HepG2 (cell line): Measurements from ENCODE around the gene NLRP12. TPM values are rescaled to one million over a fixed set of nuclear protein-coding genes. Genes with fewer than 3 reads are reported as not detected.

Experiments
- ATAC-seq: fragments of 200-7000 bp; cut with Tn5 transposase; 3 replicates; pipeline ENCODE4 v1.9.1; 2020; ENCODE audit warnings: mild to moderate bottlenecking, moderate library complexity
- BruUV-seq: library from RNA; stranded (reverse); fragments of 400-500 nt; replicated peaks from 2 replicates; lab custom pipeline; 2021; lab: Mats Ljungman, UMichigan
- CTCF ChIA-PET: fragments of 300-600 bp; formaldehyde crosslinking; extraction: SDS; loops from one replicate; lab custom pipeline; 2021; ENCODE audit warnings: low total read pairs, inconsistent platforms, low intra/inter-chr PET ratio; lab: Yijun Ruan, JAX
- POLR2A ChIA-PET: fragments of 350-600 bp; sonication (Branson Sonifier 250); formaldehyde crosslinking; loops from one replicate; lab custom pipeline; 2020; ENCODE audit warnings: antibody characterized with exemption, inconsistent platforms; lab: Yijun Ruan, JAX
- DNase-seq: peaks from one replicate; pipeline ENCODE4 v3.0.0-alpha.2; 2015; ENCODE audit warnings: low spot score
- FAIRE-seq: peaks from 3 replicates; lab custom pipeline; 2011; peaks lifted over from hg19 to GRCh38; lab: Jason Lieb, UNC
- H2AFZ ChIP-seq: one replicate; pipeline ENCODE4 v1.6.1; 2011; ENCODE audit warnings: low read length, inconsistent platforms
- H3K27ac ChIP-seq: fragments of 300-600 bp; 3 replicates; pipeline ENCODE4 v1.8.0; 2011; ENCODE audit warnings: mixed run types, mild to moderate bottlenecking, mixed read lengths, low read length, inconsistent platforms; ENCODE audit not compliant: insufficient read depth; ENCODE audit errors: extremely low read length
- H3K27me3 ChIP-seq, 2 experiments: fragments of 200-600 bp in 1 of 2; 2 replicates in 1 of 2; 3 replicates in 1 of 2; pipeline versions ENCODE4 v1.6.0 to v1.8.0; 2011; ENCODE audit warnings: low read length in 2 of 2, mild to moderate bottlenecking in 2 of 2, moderate library complexity in 2 of 2, inconsistent platforms in 1 of 2; ENCODE audit not compliant: insufficient read depth in 2 of 2, control insufficient read depth in 1 of 2
- H3K36me3 ChIP-seq, 2 experiments: fragments of 200-600 bp in 1 of 2; replicated peaks in 1 of 2; 2 replicates in 1 of 2; 3 replicates in 1 of 2; pipeline versions ENCODE4 v1.5.1 to v1.8.0; 2011; ENCODE audit warnings: low read length in 2 of 2, inconsistent platforms in 1 of 2; ENCODE audit not compliant: insufficient read depth in 2 of 2, control insufficient read depth in 1 of 2
- H3K4me1 ChIP-seq: 2 replicates; pipeline ENCODE4 v1.5.1; 2012; ENCODE audit warnings: low read length, inconsistent platforms; ENCODE audit not compliant: insufficient read depth
- H3K4me2 ChIP-seq: 2 replicates; pipeline ENCODE4 v1.6.0; 2011; ENCODE audit warnings: low read depth, low read length, inconsistent platforms
- H3K4me3 ChIP-seq, 3 experiments: fragments of 200-600 bp in 1 of 3; sonication (generic), shearing (Covaris generic) in 1 of 3; replicated peaks in 1 of 3; 2 replicates each; pipeline ENCODE4 v1.5.1; 2011 to 2016; ENCODE audit warnings: low read length in 3 of 3, inconsistent platforms in 2 of 3, low read depth in 2 of 3, mild to moderate bottlenecking in 2 of 3, control low read depth in 1 of 3, mixed read lengths in 1 of 3; ENCODE audit not compliant: insufficient read depth in 1 of 3
- H3K79me2 ChIP-seq: one replicate; pipeline ENCODE4 v1.6.1; 2011; ENCODE audit warnings: low read length, inconsistent platforms; ENCODE audit not compliant: insufficient read depth
- H3K9ac ChIP-seq: 2 replicates; pipeline ENCODE4 v1.6.0; 2011; ENCODE audit warnings: mild to moderate bottlenecking, low read depth, low read length, inconsistent platforms; ENCODE audit not compliant: insufficient read depth
- H3K9me3 ChIP-seq: 2 replicates; pipeline ENCODE4 v1.5.1; 2012; ENCODE audit warnings: mild to moderate bottlenecking, low read length
- H4K20me1 ChIP-seq: 2 replicates; pipeline ENCODE4 v1.6.0; 2011; ENCODE audit warnings: inconsistent platforms, mild to moderate bottlenecking, low read length, moderate library complexity; ENCODE audit not compliant: insufficient read depth
- CTCF ChIP-seq: sonication (generic); formaldehyde crosslinking; IDR thresholded peaks from 2 replicates; pipeline ENCODE4 v1.5.0; 2020; ENCODE audit warnings: mild to moderate bottlenecking, missing genetic modification reagents, moderate library complexity
- DMAP1 ChIP-seq: IDR thresholded peaks from 2 replicates; pipeline ENCODE4 v1.6.1; 2016
- ETV5 ChIP-seq: IDR thresholded peaks from 2 replicates; pipeline ENCODE4 v1.6.1; 2018; ENCODE audit warnings: missing biosample characterization, missing genetic modification reagents, inconsistent platforms, borderline replicate concordance
- GFI1 ChIP-seq: sonication (generic); formaldehyde crosslinking; IDR thresholded peaks from 2 replicates; pipeline ENCODE4 v1.5.0; 2020; ENCODE audit warnings: missing genetic modification reagents, mild to moderate bottlenecking, borderline replicate concordance
- HNRNPUL1 ChIP-seq: fragments of 200-400 bp; formaldehyde crosslinking; IDR thresholded peaks from 2 replicates; pipeline ENCODE4 v1.6.1; 2017; ENCODE audit warnings: low read depth, mild to moderate bottlenecking, low read length, moderate library complexity
- NFYC ChIP-seq: IDR thresholded peaks from 2 replicates; pipeline ENCODE4 v1.6.1; 2016; ENCODE audit warnings: missing genetic modification reagents, missing compliant biosample characterization
- SNAPC2 ChIP-seq: sonication (generic); formaldehyde crosslinking; IDR thresholded peaks from 2 replicates; pipeline ENCODE4 v1.8.1; 2022; ENCODE audit warnings: mild to moderate bottlenecking, missing genetic modification reagents
- SPEN ChIP-seq: sonication (generic); formaldehyde crosslinking; IDR thresholded peaks from 2 replicates; pipeline ENCODE4 v1.5.1; 2020; ENCODE audit warnings: low read depth, mild to moderate bottlenecking, missing genetic modification reagents
- STAG1 ChIP-seq: sonication (generic); formaldehyde crosslinking; IDR thresholded peaks from 2 replicates; pipeline ENCODE4 v1.4.0; 2020; ENCODE audit warnings: missing genetic modification reagents
- TBX3 ChIP-seq: fragments of 450-650 bp; IDR thresholded peaks from 2 replicates; pipeline ENCODE4 v1.6.1; 2017; ENCODE audit warnings: antibody characterized with exemption, mild to moderate bottlenecking, inconsistent platforms, borderline replicate concordance
- TFDP2 ChIP-seq: sonication (generic); formaldehyde crosslinking; IDR thresholded peaks from 2 replicates; pipeline ENCODE4 v1.4.0; 2020; ENCODE audit warnings: missing genetic modification reagents
- TSC22D2 ChIP-seq: sonication (generic); formaldehyde crosslinking; IDR thresholded peaks from 2 replicates; pipeline ENCODE4 v1.5.1; 2020; ENCODE audit warnings: missing genetic modification reagents, mild to moderate bottlenecking, borderline replicate concordance
- ZBTB21 ChIP-seq: sonication (generic); formaldehyde crosslinking; IDR thresholded peaks from 2 replicates; pipeline ENCODE4 v1.4.0; 2020; ENCODE audit warnings: missing genetic modification reagents
- ZMYM4 ChIP-seq: sonication (generic); formaldehyde crosslinking; IDR thresholded peaks from 2 replicates; pipeline ENCODE4 v1.8.1; 2023; ENCODE audit warnings: mild to moderate bottlenecking, missing genetic modification reagents
- ZNF34 ChIP-seq: sonication (generic); formaldehyde crosslinking; IDR thresholded peaks from 2 replicates; pipeline ENCODE4 v1.4.0; 2020; ENCODE audit warnings: mild to moderate bottlenecking, missing genetic modification reagents, borderline replicate concordance
- ZNF557 ChIP-seq: sonication (generic); formaldehyde crosslinking; IDR thresholded peaks from 2 replicates; pipeline ENCODE4 v1.4.0; 2020; ENCODE audit warnings: missing genetic modification reagents
- ZNF562 ChIP-seq: sonication (generic); formaldehyde crosslinking; IDR thresholded peaks from 2 replicates; pipeline ENCODE4 v1.8.0; 2022; ENCODE audit warnings: missing genetic modification reagents, borderline replicate concordance
- ZNF564 ChIP-seq: sonication (generic); formaldehyde crosslinking; IDR thresholded peaks from 2 replicates; pipeline ENCODE4 v1.8.1; 2023; ENCODE audit warnings: mild to moderate bottlenecking, missing genetic modification reagents
- ZNF788 ChIP-seq: sonication (generic); formaldehyde crosslinking; IDR thresholded peaks from 2 replicates; pipeline ENCODE4 v1.5.0; 2020; ENCODE audit warnings: mild to moderate bottlenecking, missing genetic modification reagents, borderline replicate concordance
- WGBS: methylation state at CpG from one replicate; pipeline ENCODE4 v1.1.6; 2017; ENCODE audit warnings: low lambda C conversion rate; 5-methylcytosine and 5-hydroxymethylcytosine counted together
- in situ Hi-C: cut with HindIII; loops from 2 replicates; pipeline ENCODE4 v1.10.0; 2017; ENCODE audit warnings: low pct_unique_long_range_greater_than_20kb; ENCODE audit not compliant: extremely low pct_ligation_motif_present
- intact Hi-C: fragments of 100-400 bp; cut with micrococcal nuclease; formaldehyde crosslinking; loops from one replicate; pipeline ENCODE4 v1.10.0; 2022; ENCODE audit not compliant: unreplicated experiment
- polyA plus RNA-seq, 8 experiments: library from polyadenylated mRNA; depleted of rRNA in 3 of 8; stranded (reverse) in 7 of 8; unstranded in 1 of 8; fragments of >200 nt; fragmentation: Illumina TruSeq in 4 of 8; extraction: Trizol in 4 of 8; gene quantifications; 2 replicates each; pipeline versions ENCODE4 v1.2.1 to v1.2.3, GENCODE V29; 2011 to 2016; ENCODE audit warnings: low read depth in 4 of 8, missing spikeins in 1 of 8, mixed read lengths in 1 of 8; ENCODE audit not compliant: insufficient read depth in 1 of 8
- total RNA-seq, 5 experiments: library from RNA; depleted of rRNA; stranded (reverse); fragments of >200 nt; fragmentation: Illumina TruSeq; extraction: Trizol; gene quantifications; 2 replicates each; pipeline ENCODE4 v1.2.3, GENCODE V29; 2016; ENCODE audit warnings: low read depth in 1 of 5

The NLRP12 gene
- total and polyA plus RNA-seq, 2 of the 13 experiments (the other 11 are each of a cell fraction or from before 2014, with no cell fraction given): 0.15 to 0.20 TPM

GRCh38 chr19:53812335-53812734, 11.8 kb downstream of the NLRP12 start:
- Histone ChIP-seq H3K9me3 (no peaks in the 10 kb centered on the region), H3K36me3 (no peaks in the 10 kb centered on the region), H3K4me1 (peaks cover 24% of the 10 kb centered on the region), H4K20me1 (no peaks in the 10 kb centered on the region), H3K9ac (no peak overlapping the region), H3K27ac (no peak overlapping the region), H3K79me2 (no peaks in the 10 kb centered on the region), H2AFZ (no peak overlapping the region), H3K27me3 (peaks cover 0 to 1% of the 10 kb centered on the region in 2 experiments; a peak in 2 of 5 replicates), H3K4me2 (no peak overlapping the region), H3K4me3 (no peak overlapping the region)
- CTCF ChIA-PET: no interaction called here
- no TSS peak for BruUV-seq
- DNase-seq (no peak), ATAC-seq (peak; percentile 34; the same call in 1 of the 3 replicates), FAIRE-seq (peak; percentile 59)
- POLR2A ChIA-PET: no interaction called here
- 26% methylated on average over 7 of the region's 7 CpGs for WGBS
- intact Hi-C loops: no loop called here
- peak; percentile 47 for TF ChIP-seq CTCF (CRISPR knock-in tag)
- 0 out of 2 replicates have a peak, but pooled peaks have one; percentile 22 for TF ChIP-seq STAG1 (CRISPR knock-in tag)
- TF ChIP-seq ZBTB21 (CRISPR knock-in tag): no peak
- TF ChIP-seq, all 625 proteins: peak for 2
- in situ Hi-C loops: no loop called here

GRCh38 chr19:53810891-53811290, 13.2 kb downstream of the NLRP12 start:
- H3K4me1 ChIP-seq: peaks cover 24% of the 10 kb centered on the region
- no peaks in the 10 kb centered on the region for H3K9me3 ChIP-seq
- H3K27ac ChIP-seq: no peak overlapping the region
- DNase-seq (no peak), FAIRE-seq (no peak), ATAC-seq (no peak)
- H3K4me3 ChIP-seq: no peak overlapping the region
- POLR2A ChIA-PET: no interaction called here
- in situ Hi-C loops: no loop called here
- no CpG with 5 or more reads among the region's 21 CpGs for WGBS
- H3K36me3 ChIP-seq: no peaks in the 10 kb centered on the region
- no peaks in the 10 kb centered on the region for H4K20me1 ChIP-seq
- peaks cover 0 to 1% of the 10 kb centered on the region in 2 experiments; a peak in 2 of 5 replicates for H3K27me3 ChIP-seq
- H3K9ac ChIP-seq: no peak overlapping the region
- no peak overlapping the region for H2AFZ ChIP-seq
- H3K4me2 ChIP-seq: no peak overlapping the region
- no TSS peak for BruUV-seq
- CTCF ChIA-PET: no interaction called here
- no peaks in the 10 kb centered on the region for H3K79me2 ChIP-seq
- intact Hi-C loops: no loop called here
- TF ChIP-seq HNRNPUL1 (no peak), NFYC (CRISPR knock-in tag) (no peak), ETV5 (CRISPR knock-in tag) (no peak), SPEN (no peak), ZNF557 (CRISPR knock-in tag) (no peak), ZNF564 (CRISPR knock-in tag) (no peak), TBX3 (no peak), DMAP1 (CRISPR knock-in tag) (no peak), ZNF34 (no peak), GFI1 (CRISPR knock-in tag) (no peak), TSC22D2 (no peak), ZNF788 (no peak), ZMYM4 (CRISPR knock-in tag) (no peak), ZNF562 (CRISPR knock-in tag) (no peak), SNAPC2 (CRISPR knock-in tag) (no peak), TFDP2 (CRISPR knock-in tag) (no peak)
